Measurements from ENCODE around the gene LARP6. TPM values are rescaled to one million over a fixed set of nuclear protein-coding genes. Genes with fewer than 3 reads are reported as not detected.
A peak's percentile ranks its signal among the peaks of the same experiment; 100 is the strongest.

LARP6 gene
- total and polyA plus RNA-seq, 2 of the 4 experiments (the other 2 are of a cell fraction) = 36.4 to 135 TPM

DNA sequence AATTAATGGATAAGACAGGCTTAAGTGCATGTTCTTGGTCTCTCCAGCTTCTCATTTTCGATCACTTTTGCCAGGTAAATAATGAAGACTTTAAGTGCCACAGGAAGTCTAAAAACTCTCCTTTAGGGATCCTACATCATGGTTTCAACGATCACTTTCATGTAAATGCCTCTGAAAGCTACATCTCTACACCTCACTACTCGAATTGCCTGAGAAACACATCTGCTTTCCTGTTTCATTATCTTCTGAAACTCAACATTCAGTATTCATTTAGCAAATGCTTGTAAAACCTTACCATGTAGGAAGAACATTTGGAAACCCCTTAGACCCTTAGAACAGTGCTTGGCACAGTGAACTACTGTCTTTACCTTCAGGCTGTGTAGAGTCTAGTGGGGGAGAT is 22.1 kb upstream of the LARP6 start:
- Histone ChIP-seq H3K18ac (ENCODE audit: low read depth, low read length) (no peak overlapping the region), H2BK5ac (ENCODE audit: low read depth, low read length, poor library complexity, severe bottlenecking) (no peak overlapping the region), H3K36me3 (ENCODE audit: control insufficient read depth, insufficient read depth, low read length) (no peaks in the 10 kb centered on the region), H2BK15ac (ENCODE audit: low read depth, low read length) (no peak overlapping the region), H4K8ac (ENCODE audit: low read depth in 2 of 2, low read length in 2 of 2) (no peak overlapping the region), H3K27ac (ENCODE audit: insufficient read depth, low read length) (no peak overlapping the region), H4K5ac (ENCODE audit: low read depth, low read length) (no peak overlapping the region), H3K4me3 (ENCODE audit: insufficient read depth, low read depth, low read length) (no peak overlapping the region), H2AK9ac (replicated peaks; ENCODE audit: low read depth, low read length, poor library complexity) (no peak overlapping the region), H2AFZ (replicated peaks; ENCODE audit: low read length, poor library complexity) (no peak overlapping the region), H3K4me1 (ENCODE audit: control insufficient read depth, insufficient read depth, low read length) (peaks cover 2% of the 10 kb centered on the region; the same call in 1 of the 2 replicates), H3K14ac (replicated peaks; ENCODE audit: low read depth, low read length) (no peak overlapping the region), H2BK20ac (ENCODE audit: low read depth, low read length) (peak overlapping the region; percentile 45; the same call in 1 of the 2 replicates), H3K79me1 (ENCODE audit: low read depth in 1 of 2, low read length in 2 of 2) (0 out of 4 replicates have a peak, but pooled peaks cover 0 to 2% of the 10 kb centered on the region in 2 experiments), H3K27me3 (ENCODE audit: control insufficient read depth, insufficient read depth, low read length) (no peaks in the 10 kb centered on the region), H3K9me1 (ENCODE audit: insufficient read depth, low read length) (no peaks in the 10 kb centered on the region; the same call in 1 of the 2 replicates), H3K23ac (ENCODE audit: low read depth, low read length) (no peak overlapping the region; the same call in 1 of the 2 replicates), H2AK5ac (ENCODE audit: low read depth, low read length) (peak overlapping the region; percentile 40; the same call in 1 of the 2 replicates), H4K91ac (ENCODE audit: insufficient read depth, low read depth, low read length) (no peak overlapping the region), H3K56ac (ENCODE audit: extremely low read depth, insufficient read depth, low read length) (no peak overlapping the region), H4K20me1 (ENCODE audit: insufficient read depth, low read length) (no peaks in the 10 kb centered on the region), H3K9me3 (ENCODE audit: control insufficient read depth, insufficient read depth, low read length) (peaks cover 2% of the 10 kb centered on the region; the same call in 1 of the 2 replicates), H3K4me2 (ENCODE audit: low read depth, low read length) (no peak overlapping the region), H3K9ac (ENCODE audit: low read depth, low read length) (no peak overlapping the region), H3K4ac (ENCODE audit: low read depth, low read length) (no peak overlapping the region), H2BK120ac (ENCODE audit: low read depth, low read length) (no peak overlapping the region)
- in situ Hi-C loops (cut with MboI; ENCODE audit: low sequenced_read_pairs) = loop anchor here (10.0 kb wide), 2 partner anchors 51 to 191 kb away; no protein-coding TSS in a partner anchor
- ChIA-PET CTCF (interaction anchor here (0.5 to 2.4 kb wide), 3 partner anchors 19 to 100 kb away, joined by 4 to 28 read pairs (median 12); no protein-coding TSS in a partner anchor), POLR2A (ENCODE audit: unreplicated experiment) (no interaction called here)
- ATAC-seq (ENCODE audit: low read depth) (no peak), DNase-seq (no peak)
- dilution Hi-C loops (cut with HindIII; ENCODE audit: low sequenced_read_pairs, unreplicated experiment) = no loop called here
- no TSS peak for BruUV-seq (replicated peaks)
- TF ChIP-seq NFE2L2 (IDR thresholded peaks at IDR 0.05; ENCODE audit: low read depth, low read length) (no peak), MAFK (IDR thresholded peaks at IDR 0.05; ENCODE audit: low read depth, low read length) (no peak), SMC3 (IDR thresholded peaks at IDR 0.05; ENCODE audit: low read depth, low read length) (no peak), FOS (IDR thresholded peaks at IDR 0.05; ENCODE audit: low read depth, low read length) (no peak), BHLHE40 (IDR thresholded peaks at IDR 0.05; ENCODE audit: low read depth, low read length) (no peak), RAD21 (IDR thresholded peaks at IDR 0.05; ENCODE audit: low read length) (no peak), CEBPB (IDR thresholded peaks at IDR 0.05; ENCODE audit: low read depth, low read length) (no peak), MXI1 (IDR thresholded peaks at IDR 0.05; ENCODE audit: borderline replicate concordance, low read depth, low read length) (no peak), RCOR1 (IDR thresholded peaks at IDR 0.05; ENCODE audit: insufficient replicate concordance, low read length) (no peak), CHD1 (IDR thresholded peaks at IDR 0.05; ENCODE audit: low read depth, low read length) (no peak), MAZ (IDR thresholded peaks at IDR 0.05; ENCODE audit: borderline replicate concordance, low read depth, low read length) (no peak), RFX5 (IDR thresholded peaks at IDR 0.05; ENCODE audit: low read depth, low read length) (no peak), POLR2A (IDR thresholded peaks at IDR 0.05; ENCODE audit: low read depth, low read length) (no peak)
- TF ChIP-seq, protein P1, sequence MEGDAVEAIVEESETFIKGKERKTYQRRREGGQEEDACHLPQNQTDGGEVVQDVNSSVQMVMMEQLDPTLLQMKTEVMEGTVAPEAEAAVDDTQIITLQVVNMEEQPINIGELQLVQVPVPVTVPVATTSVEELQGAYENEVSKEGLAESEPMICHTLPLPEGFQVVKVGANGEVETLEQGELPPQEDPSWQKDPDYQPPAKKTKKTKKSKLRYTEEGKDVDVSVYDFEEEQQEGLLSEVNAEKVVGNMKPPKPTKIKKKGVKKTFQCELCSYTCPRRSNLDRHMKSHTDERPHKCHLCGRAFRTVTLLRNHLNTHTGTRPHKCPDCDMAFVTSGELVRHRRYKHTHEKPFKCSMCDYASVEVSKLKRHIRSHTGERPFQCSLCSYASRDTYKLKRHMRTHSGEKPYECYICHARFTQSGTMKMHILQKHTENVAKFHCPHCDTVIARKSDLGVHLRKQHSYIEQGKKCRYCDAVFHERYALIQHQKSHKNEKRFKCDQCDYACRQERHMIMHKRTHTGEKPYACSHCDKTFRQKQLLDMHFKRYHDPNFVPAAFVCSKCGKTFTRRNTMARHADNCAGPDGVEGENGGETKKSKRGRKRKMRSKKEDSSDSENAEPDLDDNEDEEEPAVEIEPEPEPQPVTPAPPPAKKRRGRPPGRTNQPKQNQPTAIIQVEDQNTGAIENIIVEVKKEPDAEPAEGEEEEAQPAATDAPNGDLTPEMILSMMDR (conservative IDR thresholded peaks at IDR 0.05; ENCODE audit: low read depth, low read length) = no peak
- TF ChIP-seq, protein P2, sequence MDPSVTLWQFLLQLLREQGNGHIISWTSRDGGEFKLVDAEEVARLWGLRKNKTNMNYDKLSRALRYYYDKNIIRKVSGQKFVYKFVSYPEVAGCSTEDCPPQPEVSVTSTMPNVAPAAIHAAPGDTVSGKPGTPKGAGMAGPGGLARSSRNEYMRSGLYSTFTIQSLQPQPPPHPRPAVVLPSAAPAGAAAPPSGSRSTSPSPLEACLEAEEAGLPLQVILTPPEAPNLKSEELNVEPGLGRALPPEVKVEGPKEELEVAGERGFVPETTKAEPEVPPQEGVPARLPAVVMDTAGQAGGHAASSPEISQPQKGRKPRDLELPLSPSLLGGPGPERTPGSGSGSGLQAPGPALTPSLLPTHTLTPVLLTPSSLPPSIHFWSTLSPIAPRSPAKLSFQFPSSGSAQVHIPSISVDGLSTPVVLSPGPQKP (IDR thresholded peaks at IDR 0.05; ENCODE audit: borderline replicate concordance, low read depth, low read length) = no peak
- intact Hi-C loops (cut with micrococcal nuclease) = loop anchor here (5.0 to 10.0 kb wide), 2 partner anchors 114 to 1401 kb away; partner anchors contain the start of gene UACA
- WGBS, 2 experiments (ENCODE audit: extremely low coverage in 2 of 2, insufficient read length in 1 of 2) = 100% methylated on average over 2 of the region's 3 CpGs; no CpG with 5 or more reads in 1 of the 2 experiments

Data from IMR-90 (cell line).